Hepatocyte (in vitro differentiated cells): ENCODE data around the gene CELSR3.

Experiments used
- CTCF ChIP-seq: fragments of 200-600 bp; sonication (generic); IDR thresholded peaks from 2 replicates; pipeline ENCODE4 v1.5.1; 2016; ENCODE audit warnings: antibody characterized with exemption, mild to moderate bottlenecking; ENCODE audit not compliant: poor library complexity
- EZH2phosphoT487 ChIP-seq: fragments of 200-600 bp; sonication (generic); IDR thresholded peaks from one replicate; pipeline ENCODE4 v1.6.1; 2018; ENCODE audit warnings: antibody characterized with exemption, mild to moderate bottlenecking, low read depth, moderate library complexity; ENCODE audit not compliant: unreplicated experiment, severe bottlenecking

- no peak for TF ChIP-seq CTCF
- TF ChIP-seq EZH2phosphoT487: no peak
Measured at GRCh38 chr3:48639944-48640606, 22.6 kb downstream of the CELSR3 start.
